ENCODE measurements around the gene BEST4.
"Not testable (repeated sequence)": the region's sequence is repeated elsewhere in the genome, so short reads cannot be mapped to it uniquely, and the experiment has no call there.

The BEST4 gene

GRCh38 chr1:44777969-44778635 is 9.9 kb downstream of the BEST4 start:
- no peak for DNase-seq
- TF ChIP-seq CTCF (IDR thresholded peaks at IDR 0.05; ENCODE audit: low read depth, low read length): no peak
- Histone ChIP-seq H3K4me3 (ENCODE audit: low read depth, low read length) (no peak overlapping the region), H3K36me3 (peaks cover 58% of the 10 kb centered on the region), H3K27ac (no peak overlapping the region), H3K27me3 (ENCODE audit: insufficient read depth, low read depth, severe bottlenecking) (no peaks in the 10 kb centered on the region), H3K9me3 (ENCODE audit: severe bottlenecking) (no peaks in the 10 kb centered on the region)

GRCh38 chr1:44777547-44777946 is 10.4 kb downstream of the BEST4 start:
- no peak overlapping the region for H3K27ac ChIP-seq
- H3K9me3 ChIP-seq (ENCODE audit: severe bottlenecking): no peaks in the 10 kb centered on the region
- no peak for DNase-seq
- no peaks in the 10 kb centered on the region for H3K27me3 ChIP-seq (ENCODE audit: insufficient read depth, low read depth, severe bottlenecking)
- peaks cover 58% of the 10 kb centered on the region for H3K36me3 ChIP-seq
- TF ChIP-seq CTCF (IDR thresholded peaks at IDR 0.05; ENCODE audit: low read depth, low read length): no peak
- no peak overlapping the region for H3K4me3 ChIP-seq (ENCODE audit: low read depth, low read length)

- Histone ChIP-seq H3K36me3 (peaks cover 56% of the 10 kb centered on the region), H3K27me3 (ENCODE audit: insufficient read depth, low read depth, severe bottlenecking) (no peaks in the 10 kb centered on the region), H3K4me3 (ENCODE audit: low read depth, low read length) (peak overlapping the region; percentile 73), H3K9me3 (ENCODE audit: severe bottlenecking) (no peaks in the 10 kb centered on the region), H3K27ac (peak overlapping the region; percentile 82; the same call in 1 of the 2 replicates)
- DNase-seq: no peak
- TF ChIP-seq CTCF (IDR thresholded peaks at IDR 0.05; ENCODE audit: low read depth, low read length): no peak
Observed at GRCh38 chr1:44776730-44777068, 11.3 kb downstream of the BEST4 start.

- no peak for TF ChIP-seq CTCF (IDR thresholded peaks at IDR 0.05; ENCODE audit: low read depth, low read length)
- Histone ChIP-seq H3K27ac (peak overlapping the region; percentile 82), H3K4me3 (ENCODE audit: low read depth, low read length) (peak overlapping the region; percentile 73), H3K27me3 (ENCODE audit: insufficient read depth, low read depth, severe bottlenecking) (no peaks in the 10 kb centered on the region), H3K9me3 (ENCODE audit: severe bottlenecking) (no peaks in the 10 kb centered on the region), H3K36me3 (peaks cover 52% of the 10 kb centered on the region)
- DNase-seq: no peak
Observed at GRCh38 chr1:44775930-44776729, 11.8 kb downstream of the BEST4 start.

- TF ChIP-seq CTCF (IDR thresholded peaks at IDR 0.05; ENCODE audit: low read depth, low read length): no peak
- DNase-seq: peak; percentile 90
- Histone ChIP-seq H3K9me3 (ENCODE audit: severe bottlenecking) (no peaks in the 10 kb centered on the region), H3K36me3 (peaks cover 45% of the 10 kb centered on the region), H3K4me3 (ENCODE audit: low read depth, low read length) (peak within 1 kb of the TSS; percentile 73), H3K27me3 (ENCODE audit: insufficient read depth, low read depth, severe bottlenecking) (no peaks in the 10 kb centered on the region), H3K27ac (peak within 1 kb of the TSS; percentile 82)
Observed at GRCh38 chr1:44775078-44775929, 12.7 kb downstream of the BEST4 start, which contains the start of gene RPS8. TSS of gene RPS8 (plus strand) at chr1:44775540. CDS start at chr1:44775597, 57 bp downstream.

GRCh38 chr1:44766421-44766820 is 21.5 kb downstream of the BEST4 start:
- DNase-seq: not testable (repeated sequence)

More at GRCh38 chr1:44766421-44766820, 21.5 kb downstream of the BEST4 start:
- not testable (repeated sequence) for H3K9me3 ChIP-seq (ENCODE audit: severe bottlenecking); H3K4me3 ChIP-seq (ENCODE audit: low read depth, low read length); H3K27ac ChIP-seq; H3K27me3 ChIP-seq (ENCODE audit: insufficient read depth, low read depth, severe bottlenecking)
- peaks cover 62% of the 10 kb centered on the region for H3K36me3 ChIP-seq
